ENCODE measurements around the gene MPIG6B.
A peak's percentile ranks its signal among the peaks of the same experiment; 100 is the strongest.
"Not testable (repeated sequence)": the region's sequence is repeated elsewhere in the genome, so short reads cannot be mapped to it uniquely, and the experiment has no call there.

The MPIG6B gene

GRCh38 chr6:31700740-31701401 is 22.3 kb upstream of the MPIG6B start:
- DNase-seq (ENCODE audit: low read depth) = no peak

GRCh38 chr6:31701666-31702404 is 21.3 kb upstream of the MPIG6B start:
- no peak for DNase-seq (ENCODE audit: low read depth)

- no peak for DNase-seq (ENCODE audit: low read depth)
Observed at GRCh38 chr6:31702405-31702818, 20.8 kb upstream of the MPIG6B start.

DNA sequence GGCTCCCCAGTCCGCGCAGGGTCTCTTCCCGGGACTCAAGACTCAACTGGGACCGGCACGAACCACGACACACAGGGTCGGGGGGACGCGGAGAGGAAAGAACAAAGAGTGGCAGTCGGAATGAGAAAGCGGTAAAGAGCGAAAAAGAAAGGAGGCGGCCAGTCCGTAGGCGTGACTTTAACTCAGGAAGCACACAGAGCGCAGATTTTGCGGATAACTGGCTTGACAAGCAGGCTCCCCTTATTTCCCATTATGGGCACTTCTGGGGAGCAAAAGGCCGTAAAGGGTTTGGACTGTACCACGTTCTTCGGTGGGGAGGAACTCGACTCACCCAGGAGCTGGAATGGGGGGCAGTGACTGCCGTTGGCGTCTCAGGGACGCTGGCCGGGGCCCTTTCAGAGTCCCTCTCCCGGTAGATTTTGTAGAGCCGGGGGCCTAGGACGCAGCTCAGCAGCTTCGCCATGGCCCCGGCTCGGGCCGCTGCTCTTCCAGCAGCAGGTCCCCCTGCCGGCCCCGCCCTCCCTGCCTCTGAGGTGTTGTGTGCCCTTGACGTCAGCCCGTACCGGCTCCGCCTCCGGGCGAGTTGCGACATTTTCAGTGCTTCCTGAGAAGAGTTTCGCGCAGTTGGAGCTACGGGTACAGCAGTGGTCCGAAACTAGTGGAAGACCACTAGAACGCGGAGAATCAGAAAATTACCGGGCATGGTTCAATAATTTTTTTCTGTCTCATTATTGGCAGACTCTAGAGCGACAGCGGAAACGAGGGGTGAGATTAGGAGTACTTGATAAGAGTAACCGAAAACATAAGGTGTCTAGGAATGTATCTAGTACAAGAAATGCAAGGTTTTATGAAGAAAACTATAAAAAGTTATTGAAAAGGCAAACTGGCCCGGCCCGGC is 20.1 kb upstream of the MPIG6B start, which contains the start of gene ABHD16A:
Gene ABHD16A (minus strand): TSS at position 506 of the 898 bp plus-strand sequence. CDS start 43 bp downstream, at position 463.
- DNase-seq (ENCODE audit: low read depth) = peak; percentile 96

- DNase-seq (ENCODE audit: low read depth) = no peak
Observed at GRCh38 chr6:31705931-31706330, 17.2 kb upstream of the MPIG6B start.

- DNase-seq (ENCODE audit: low read depth) = no peak
Observed at GRCh38 chr6:31706599-31706998, 16.6 kb upstream of the MPIG6B start, which contains the start of gene LY6G6F. LY6G6F (plus strand) TSS chr6:31706866; CDS start chr6:31706907, 41 bp downstream.

DNA sequence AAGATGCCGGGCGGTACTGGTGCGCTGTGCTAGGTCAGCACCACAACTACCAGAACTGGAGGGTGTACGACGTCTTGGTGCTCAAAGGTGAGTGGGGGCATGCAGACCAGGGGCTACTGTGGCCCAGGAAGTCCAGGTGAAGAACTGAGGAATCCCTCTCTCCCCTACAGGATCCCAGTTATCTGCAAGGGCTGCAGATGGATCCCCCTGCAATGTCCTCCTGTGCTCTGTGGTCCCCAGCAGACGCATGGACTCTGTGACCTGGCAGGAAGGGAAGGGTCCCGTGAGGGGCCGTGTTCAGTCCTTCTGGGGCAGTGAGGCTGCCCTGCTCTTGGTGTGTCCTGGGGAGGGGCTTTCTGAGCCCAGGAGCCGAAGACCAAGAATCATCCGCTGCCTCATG is 15.5 kb upstream of the MPIG6B start:
- no peak for DNase-seq (ENCODE audit: low read depth)

DNA sequence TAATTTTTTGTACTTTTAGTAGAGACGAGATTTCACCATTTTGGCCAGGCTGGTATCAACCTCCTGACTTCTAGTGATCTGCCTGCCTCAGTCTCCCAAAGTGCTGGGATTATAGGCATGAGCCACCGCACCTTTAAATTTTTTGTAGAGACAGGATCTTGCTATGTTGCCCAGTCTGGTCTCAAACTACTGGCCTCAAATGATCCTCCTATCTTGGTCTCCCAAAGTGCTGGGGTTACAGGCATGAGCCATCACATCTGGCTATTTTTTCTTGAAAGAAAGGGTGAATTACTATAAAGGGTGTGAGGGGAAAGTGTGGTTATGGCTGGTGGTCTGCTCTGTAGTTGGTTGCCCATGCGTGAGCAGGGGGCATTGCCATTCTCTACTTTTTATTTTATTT is 14.9 kb upstream of the MPIG6B start:
- no peak for DNase-seq (ENCODE audit: low read depth)

- not testable (repeated sequence) for DNase-seq (ENCODE audit: low read depth)
Observed at GRCh38 chr6:31709157-31709556, 14.0 kb upstream of the MPIG6B start.

DNA sequence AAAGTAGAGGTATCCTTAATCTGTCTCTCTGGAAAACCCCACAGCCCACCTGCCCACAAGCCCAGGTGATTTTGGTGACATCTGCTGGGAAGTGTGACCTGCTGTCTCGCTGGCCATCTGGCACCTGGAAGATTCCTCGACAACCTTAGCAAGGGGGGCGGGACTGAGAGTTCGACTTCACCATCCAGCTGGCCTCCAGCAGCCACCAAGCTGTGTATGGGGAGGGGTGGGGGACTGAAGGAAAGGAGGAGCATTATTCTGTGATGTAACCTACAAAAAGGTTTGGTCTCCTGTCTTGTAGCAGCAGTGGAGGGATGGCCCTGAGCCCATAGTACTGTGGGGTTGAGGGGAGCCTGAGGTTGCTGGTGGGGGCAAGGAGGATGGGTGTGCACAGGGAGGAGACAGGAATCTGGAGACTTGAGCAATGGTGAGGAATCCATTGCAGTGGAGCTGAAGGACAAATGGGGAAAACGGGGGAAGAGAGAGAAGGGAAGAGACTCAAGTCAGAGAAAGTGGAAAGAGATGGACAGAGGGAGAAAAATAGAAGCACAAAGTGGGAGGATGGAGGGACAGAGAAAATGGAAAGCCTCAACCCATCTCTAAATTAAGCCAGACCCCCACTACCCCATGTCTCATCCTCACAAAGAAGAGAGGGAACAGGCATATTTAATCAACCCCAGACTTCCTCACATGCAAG is 12.5 kb upstream of the MPIG6B start:
- DNase-seq (ENCODE audit: low read depth) = no peak

DNA sequence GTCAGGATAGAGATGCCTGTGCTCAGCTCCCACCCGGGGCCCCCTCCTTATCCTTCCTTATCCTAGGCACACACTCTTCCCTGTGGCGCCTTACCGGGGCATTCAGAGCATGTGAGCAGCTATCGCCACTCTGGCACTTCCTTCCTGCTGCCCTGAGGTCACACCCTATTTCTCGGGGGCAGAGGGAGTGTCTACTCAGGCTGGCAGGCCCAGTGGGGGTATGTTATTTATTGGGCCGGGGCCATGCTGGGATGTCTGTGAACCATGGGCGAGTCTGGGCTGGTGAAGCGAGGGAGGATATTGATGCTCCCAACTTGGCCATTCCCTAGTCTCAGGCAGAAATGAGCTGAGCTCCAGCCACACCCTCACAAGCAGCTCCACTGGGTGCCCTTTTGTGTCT is 11.9 kb upstream of the MPIG6B start:
- no peak for DNase-seq (ENCODE audit: low read depth)

DNA sequence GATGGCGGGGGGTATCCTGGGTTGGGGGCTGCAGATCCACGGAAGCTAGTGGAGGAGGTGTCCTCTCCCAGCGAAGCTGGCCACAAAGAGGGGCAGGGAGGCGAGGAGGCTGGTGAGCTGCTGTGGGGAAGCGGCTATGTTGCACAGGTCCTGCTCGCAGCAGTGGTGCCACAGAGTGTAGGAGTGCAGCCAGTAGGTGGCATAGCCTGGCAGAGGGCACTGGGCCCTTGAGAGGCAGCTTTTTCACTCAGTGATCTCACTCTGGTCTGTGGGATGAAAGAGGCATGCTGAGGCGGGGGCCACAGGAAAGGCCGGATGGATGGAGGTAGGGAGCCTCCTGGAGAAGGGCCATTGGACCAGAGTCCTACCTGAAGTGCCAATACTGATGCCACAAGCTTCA is 10.9 kb upstream of the MPIG6B start:
- DNase-seq (ENCODE audit: low read depth) = no peak

- no peak for DNase-seq (ENCODE audit: low read depth)
Observed at GRCh38 chr6:31713465-31713864, 9.7 kb upstream of the MPIG6B start.

DNA sequence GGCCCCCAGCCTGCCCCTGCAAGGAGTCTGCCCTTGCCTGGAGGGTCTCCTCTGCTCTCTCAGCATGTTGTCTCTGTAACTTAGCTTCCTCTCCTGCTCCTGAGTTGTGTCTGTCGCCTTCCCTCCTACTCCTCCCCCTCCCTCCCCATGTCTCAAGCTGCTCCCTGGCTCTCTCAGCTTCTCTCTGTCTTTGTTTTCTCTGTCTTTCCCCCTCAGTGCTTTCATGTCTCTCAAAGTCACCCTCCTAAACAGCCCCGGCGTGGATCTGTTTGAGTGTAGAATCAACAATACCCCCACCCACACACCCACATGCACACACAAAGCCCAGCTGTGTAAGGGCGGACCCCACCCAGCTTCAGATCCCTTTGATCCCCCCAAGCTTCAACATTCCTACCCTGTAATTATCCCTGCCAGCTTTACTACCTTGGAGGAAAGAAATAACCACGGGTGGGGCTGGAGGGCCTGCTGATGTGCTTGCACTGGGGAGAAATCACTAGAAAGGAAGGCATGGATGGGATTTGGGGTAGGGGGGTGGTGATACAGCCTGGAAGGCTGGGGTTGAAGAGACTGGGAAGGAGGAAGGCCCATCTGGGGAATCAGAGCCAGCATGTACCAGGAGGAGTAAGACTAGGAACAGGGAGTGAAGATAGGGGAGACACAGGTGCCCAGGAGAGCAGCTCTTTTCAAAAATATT is 9.0 kb upstream of the MPIG6B start:
- no peak for DNase-seq (ENCODE audit: low read depth)

- no peak for DNase-seq (ENCODE audit: low read depth)
Observed at GRCh38 chr6:31715022-31715958, 7.9 kb upstream of the MPIG6B start, which contains the start of gene LY6G6D. LY6G6D (plus strand) TSS chr6:31715348; CDS start chr6:31715356, 8 bp downstream.

DNA sequence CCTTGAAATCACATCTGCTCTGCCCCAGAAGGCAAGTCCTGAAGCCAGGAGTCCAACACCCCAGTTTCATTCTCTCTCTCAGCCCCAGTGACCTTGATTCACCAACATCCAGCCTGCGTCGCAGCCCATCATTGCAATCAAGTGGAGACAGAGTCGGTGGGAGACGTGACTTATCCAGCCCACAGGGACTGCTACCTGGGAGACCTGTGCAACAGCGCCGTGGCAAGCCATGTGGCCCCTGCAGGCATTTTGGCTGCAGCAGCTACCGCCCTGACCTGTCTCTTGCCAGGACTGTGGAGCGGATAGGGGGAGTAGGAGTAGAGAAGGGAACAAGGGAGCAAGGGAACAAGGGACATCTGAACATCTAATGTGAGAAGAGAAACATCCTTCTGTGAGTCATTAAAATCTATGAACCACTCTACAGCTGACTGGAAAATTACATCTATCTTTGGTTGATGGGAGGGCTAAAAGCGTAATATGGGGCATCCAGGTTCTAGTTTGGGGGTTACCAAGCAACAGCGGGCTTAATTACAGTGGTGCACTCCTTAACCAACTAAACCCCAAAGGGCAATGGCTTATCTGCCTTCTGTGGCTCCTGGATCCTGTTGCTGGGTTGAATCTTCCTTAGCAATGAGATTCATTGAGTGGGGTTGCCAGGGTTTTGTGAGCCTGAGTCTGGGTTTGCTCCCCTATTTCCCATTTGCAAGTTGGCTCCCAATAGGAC is 5.5 kb upstream of the MPIG6B start:
- DNase-seq (ENCODE audit: low read depth) = no peak

- DNase-seq (ENCODE audit: low read depth) = no peak
Observed at GRCh38 chr6:31718265-31718664, 4.9 kb upstream of the MPIG6B start.

GRCh38 chr6:31719001-31719400 is 4.2 kb upstream of the MPIG6B start:
- no peak for DNase-seq (ENCODE audit: low read depth)

GRCh38 chr6:31720196-31720770 is 2.9 kb upstream of the MPIG6B start:
- no peak for DNase-seq (ENCODE audit: low read depth)

Measured in T-helper 22 cell (primary cell).